Mucosa of descending colon (tissue), 3 donors: Measurements from ENCODE around the gene ANGPT4. TPM values are rescaled to one million over a fixed set of nuclear protein-coding genes. Genes with fewer than 3 reads are reported as not detected.

Source experiments
- ATAC-seq: fragments of 200-7000 bp; cut with Tn5 transposase; one replicate; pipeline ENCODE4 v1.9.1; 2020; ENCODE audit warnings: mild to moderate bottlenecking, moderate library complexity
- DNase-seq, 3 donors: peaks; one replicate each; pipeline ENCODE4 v3.0.0-alpha.2; 2020
- H3K36me3 ChIP-seq: fragments of 200-600 bp; one replicate; pipeline ENCODE4 v1.8.0; 2021; ENCODE audit warnings: low read depth, mild to moderate bottlenecking
- H3K4me1 ChIP-seq: fragments of 200-600 bp; one replicate; pipeline ENCODE4 v1.8.0; 2021; ENCODE audit warnings: low read depth, mild to moderate bottlenecking
- H3K4me3 ChIP-seq: fragments of 200-600 bp; one replicate; pipeline ENCODE4 v1.8.0; 2021; ENCODE audit warnings: mild to moderate bottlenecking
- H3K9me3 ChIP-seq: fragments of 200-600 bp; one replicate; pipeline ENCODE4 v1.8.0; 2021; ENCODE audit warnings: mild to moderate bottlenecking
- intact Hi-C, 2 donors: fragments of 100-400 bp; cut with DNase I in 1 of 2; cut with micrococcal nuclease in 1 of 2; formaldehyde crosslinking; loops; one replicate each; pipeline versions ENCODE4 v1.11.0 to v1.11.1; 2022; cut with DNase I, micrococcal nuclease
- total RNA-seq, 3 donors: library from RNA; stranded (reverse); fragmentation: NEBNext Ultra II Directional in 2 of 3; extraction: Animal tissue kit (Norgen Biotek cat#: 25700) in 2 of 3; gene quantifications; one replicate each; pipeline versions ENCODE4 v1.2.1 to v1.2.4, GENCODE V29; 2021 to 2023
- TF ChIP-seq, protein P1 (sequence below): fragments of 200-600 bp; IDR thresholded peaks from one replicate; pipeline ENCODE4 v1.8.0; 2022; ENCODE audit warnings: antibody characterized with exemption, mild to moderate bottlenecking
- donor health status: DM: no; HTN: no; CAD: no; lungs with moderate emphysema.
- donor health status: DM: no; HTN: no; CAD: no.
- donor health status: DM: no; HTN: yes; CAD: no.

ANGPT4 gene
- total RNA-seq, 3 donors from 2014 or later = 0.05 TPM; not detected in 2

DNA sequence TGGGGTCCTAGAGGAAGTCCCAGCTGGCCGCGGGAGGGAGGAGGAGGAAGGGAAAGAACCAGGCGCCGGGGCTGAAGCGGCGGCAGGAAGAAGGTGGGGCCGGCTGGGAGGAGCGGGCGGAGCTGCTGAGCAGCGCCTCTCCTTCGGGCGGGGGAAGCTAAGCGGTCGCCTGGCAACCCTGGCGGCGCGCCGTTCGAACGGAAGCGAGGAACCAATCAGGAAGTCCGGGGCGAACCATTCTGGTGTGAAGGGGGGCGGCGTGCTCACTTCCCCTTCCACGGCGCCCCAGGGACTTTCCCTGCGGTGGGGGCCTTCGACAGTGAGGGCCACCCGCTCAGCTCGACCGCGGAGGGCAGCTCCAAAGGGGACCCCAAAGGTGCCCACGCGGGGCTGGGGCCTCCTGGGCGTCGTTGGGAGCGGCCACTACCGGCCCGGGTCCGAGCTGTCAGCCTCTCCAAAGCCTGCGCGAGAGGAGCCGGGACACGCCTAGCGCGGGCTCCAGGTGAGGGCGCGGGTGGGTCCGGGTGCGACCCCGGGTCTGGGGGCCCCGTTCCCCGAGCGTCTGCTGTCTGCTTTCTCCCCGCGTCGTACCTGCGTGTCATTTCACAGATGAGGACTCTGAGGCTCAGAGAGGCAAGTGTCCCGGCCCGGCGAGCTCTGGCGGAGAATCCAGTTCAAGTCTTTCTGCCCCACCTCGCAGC lies 82.5 kb downstream of the ANGPT4 start, which contains the start of gene FAM110A:
FAM110A (plus strand) TSS at position 266 of the 701 bp plus-strand sequence. CDS start 11,090 bp downstream, outside the sequence.
- ATAC-seq = peak; percentile 99

DNA sequence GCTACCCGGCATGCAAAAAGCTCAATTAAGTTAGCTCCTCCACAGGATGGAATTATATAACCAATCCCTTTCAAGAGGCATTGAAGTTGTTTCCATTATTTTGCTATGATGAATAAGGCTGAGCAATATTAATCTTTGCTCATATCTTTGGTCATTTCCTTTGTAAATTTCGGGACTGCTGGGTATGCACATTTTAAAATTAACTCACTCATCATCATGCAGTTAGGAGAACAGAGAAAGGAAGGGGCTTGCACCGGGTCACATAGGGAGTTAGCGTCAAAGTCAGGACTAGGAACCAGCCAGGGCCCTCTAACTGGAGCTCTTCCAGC lies 83.0 kb downstream of the ANGPT4 start:
- Histone ChIP-seq H3K4me3 (peak overlapping the region; percentile 85), H3K9me3 (no peaks in the 10 kb centered on the region), H3K4me1 (no peaks in the 10 kb centered on the region), H3K36me3 (no peaks in the 10 kb centered on the region)
- TF ChIP-seq, protein P1, sequence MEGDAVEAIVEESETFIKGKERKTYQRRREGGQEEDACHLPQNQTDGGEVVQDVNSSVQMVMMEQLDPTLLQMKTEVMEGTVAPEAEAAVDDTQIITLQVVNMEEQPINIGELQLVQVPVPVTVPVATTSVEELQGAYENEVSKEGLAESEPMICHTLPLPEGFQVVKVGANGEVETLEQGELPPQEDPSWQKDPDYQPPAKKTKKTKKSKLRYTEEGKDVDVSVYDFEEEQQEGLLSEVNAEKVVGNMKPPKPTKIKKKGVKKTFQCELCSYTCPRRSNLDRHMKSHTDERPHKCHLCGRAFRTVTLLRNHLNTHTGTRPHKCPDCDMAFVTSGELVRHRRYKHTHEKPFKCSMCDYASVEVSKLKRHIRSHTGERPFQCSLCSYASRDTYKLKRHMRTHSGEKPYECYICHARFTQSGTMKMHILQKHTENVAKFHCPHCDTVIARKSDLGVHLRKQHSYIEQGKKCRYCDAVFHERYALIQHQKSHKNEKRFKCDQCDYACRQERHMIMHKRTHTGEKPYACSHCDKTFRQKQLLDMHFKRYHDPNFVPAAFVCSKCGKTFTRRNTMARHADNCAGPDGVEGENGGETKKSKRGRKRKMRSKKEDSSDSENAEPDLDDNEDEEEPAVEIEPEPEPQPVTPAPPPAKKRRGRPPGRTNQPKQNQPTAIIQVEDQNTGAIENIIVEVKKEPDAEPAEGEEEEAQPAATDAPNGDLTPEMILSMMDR = no peak
- no peak for ATAC-seq
- DNase-seq = no peak
- intact Hi-C loops = no loop called here

More for the DNA sequence above, 82.5 kb downstream of the ANGPT4 start, which contains the start of gene FAM110A:
- Histone ChIP-seq H3K9me3 (no peaks in the 10 kb centered on the region), H3K4me3 (peak within 1 kb of the TSS; percentile 85), H3K36me3 (no peaks in the 10 kb centered on the region), H3K4me1 (no peaks in the 10 kb centered on the region)
- TF ChIP-seq, protein P1 = no peak
- intact Hi-C loops = no loop called here
- DNase-seq = peak; percentile 97 to 99 (median 99)

DNA sequence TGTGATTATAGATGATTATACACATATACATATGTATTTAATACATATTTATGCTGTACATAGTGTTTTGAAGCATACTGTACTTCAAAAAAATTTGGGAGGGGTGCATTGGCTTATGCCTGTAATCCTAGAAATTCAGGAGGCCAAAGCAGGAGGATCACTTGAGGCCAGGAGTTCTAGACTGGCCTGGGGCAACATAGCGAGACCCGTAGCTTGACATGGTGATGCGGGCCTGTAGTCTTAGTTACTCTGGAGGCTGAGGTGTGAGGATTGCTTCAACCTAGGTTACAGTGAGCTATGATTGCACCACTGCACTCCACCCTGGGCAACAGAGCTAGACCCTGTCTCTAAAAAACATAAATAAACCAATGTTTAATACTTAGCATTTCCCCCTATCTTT lies 84.2 kb downstream of the ANGPT4 start:
- TF ChIP-seq, protein P1 = no peak

DNA sequence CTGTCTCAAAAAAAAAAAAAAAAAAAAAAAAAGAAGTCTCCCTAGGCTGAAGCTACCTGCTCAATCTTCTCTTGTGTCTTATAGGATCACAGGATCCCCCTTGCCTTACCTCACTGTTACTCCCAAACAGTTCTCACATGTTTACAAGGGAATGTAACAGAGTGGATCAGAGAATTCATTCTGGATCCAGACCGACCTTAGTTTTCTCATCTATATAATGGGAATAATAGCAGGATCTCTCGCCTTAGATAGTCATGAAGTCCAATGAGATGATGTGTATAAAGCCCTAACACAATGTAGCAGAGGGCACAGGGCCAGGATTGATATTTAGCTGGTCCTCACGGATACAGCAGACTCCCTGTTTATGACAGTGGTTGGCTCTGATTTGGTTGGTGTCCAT lies 84.9 kb downstream of the ANGPT4 start:
- ATAC-seq (no peak), DNase-seq (no peak)
- no peaks in the 10 kb centered on the region for H3K9me3 ChIP-seq
- H3K4me1 ChIP-seq = no peaks in the 10 kb centered on the region
- no peaks in the 10 kb centered on the region for H3K36me3 ChIP-seq
- TF ChIP-seq, protein P1 = no peak
- no peak overlapping the region for H3K4me3 ChIP-seq
- intact Hi-C loops = no loop called here

More for the DNA sequence above, 84.2 kb downstream of the ANGPT4 start:
- Histone ChIP-seq H3K36me3 (no peaks in the 10 kb centered on the region), H3K9me3 (no peaks in the 10 kb centered on the region), H3K4me3 (no peak overlapping the region), H3K4me1 (no peaks in the 10 kb centered on the region)
- no peak for ATAC-seq
- DNase-seq = no peak
- intact Hi-C loops = no loop called here

DNA sequence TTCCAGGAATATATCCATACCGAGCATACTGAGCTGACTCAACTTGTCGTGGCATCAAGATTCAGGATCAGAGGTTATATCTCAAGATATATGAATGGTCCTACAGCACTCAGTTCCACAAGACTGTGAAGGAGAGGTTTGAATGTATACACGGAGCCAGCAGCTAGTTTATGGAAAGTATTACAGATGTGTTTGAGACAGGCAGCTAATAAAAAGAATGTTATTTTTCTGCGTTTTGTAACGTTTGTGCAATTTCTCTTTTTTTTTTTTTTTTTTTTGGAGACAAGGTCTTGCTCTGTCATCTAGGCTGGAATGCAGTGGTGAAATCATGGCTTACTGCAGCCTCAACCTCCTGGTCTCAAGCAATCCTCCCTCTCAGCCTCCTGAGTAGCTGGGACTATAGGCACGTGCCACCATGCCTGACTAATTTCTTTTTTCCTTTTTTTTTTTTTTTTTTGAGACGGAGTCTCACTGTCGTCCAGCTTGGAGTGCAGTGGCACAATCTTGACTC lies 86.1 kb downstream of the ANGPT4 start:
- intact Hi-C loops = no loop called here
- no peaks in the 10 kb centered on the region for H3K4me1 ChIP-seq
- DNase-seq (no peak), ATAC-seq (no peak)
- no peaks in the 10 kb centered on the region for H3K9me3 ChIP-seq
- TF ChIP-seq, protein P1 = no peak
- no peaks in the 10 kb centered on the region for H3K36me3 ChIP-seq
- no peak overlapping the region for H3K4me3 ChIP-seq
